AG09319 (cell line): ENCODE results near the gene EIF3K.

Experiments
- DNase-seq: peaks from one replicate; pipeline ENCODE4 v3.0.0-alpha.2; 2010; ENCODE audit warnings: low read depth; ENCODE audit errors: extremely low read depth
- CTCF ChIP-seq: IDR thresholded peaks from 2 replicates; pipeline ENCODE4 v1.5.1; 2011; ENCODE audit warnings: low read depth, mild to moderate bottlenecking, inconsistent platforms, low read length, moderate library complexity

EIF3K gene

DNA sequence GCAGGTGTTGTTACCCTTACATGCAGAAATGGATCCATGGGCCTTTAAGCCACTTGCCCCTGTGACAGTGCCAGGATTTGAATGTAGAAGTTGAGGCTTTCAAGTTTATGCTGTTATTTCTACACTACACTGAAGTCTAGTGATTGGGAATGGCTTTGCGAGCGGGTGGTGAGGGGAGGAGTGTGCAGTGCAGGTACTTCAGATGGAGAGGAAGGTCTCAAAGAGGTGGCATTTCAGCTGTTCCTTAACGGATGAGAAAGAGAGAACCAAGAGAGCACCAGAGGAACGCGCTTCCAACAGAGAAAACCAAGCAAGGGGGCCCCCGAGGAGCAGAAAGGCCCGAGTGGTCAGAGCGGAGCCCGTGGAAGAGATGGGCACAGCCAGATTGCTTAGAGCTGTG is 41.7 kb downstream of the EIF3K start:
- TF ChIP-seq CTCF, result no peak
- DNase-seq, result no peak

GRCh38 chr19:38661136-38661535 is 42.1 kb downstream of the EIF3K start:
- no peak for DNase-seq

DNA sequence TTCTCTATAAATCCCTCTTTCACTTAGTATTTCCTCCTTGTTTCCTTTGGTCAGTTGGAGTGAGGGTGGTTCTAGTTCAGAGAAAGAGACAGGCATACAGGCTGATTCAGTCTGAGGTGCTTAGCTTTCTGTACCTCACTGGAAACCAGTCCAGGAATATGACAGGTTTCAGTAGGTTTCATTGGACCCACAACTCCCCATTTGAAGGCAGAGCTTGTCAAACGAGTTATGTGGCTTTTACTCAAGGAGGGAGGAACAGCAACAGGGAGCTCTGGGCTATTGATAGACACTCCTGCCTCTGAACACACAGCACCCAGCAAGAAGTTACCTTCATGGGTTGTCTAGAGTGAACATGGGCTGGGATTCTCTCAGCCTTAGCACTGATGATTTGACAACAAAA is 43.0 kb downstream of the EIF3K start:
- DNase-seq, result no peak
- TF ChIP-seq CTCF, result no peak

More at GRCh38 chr19:38661136-38661535, 42.1 kb downstream of the EIF3K start:
- no peak for TF ChIP-seq CTCF

DNA sequence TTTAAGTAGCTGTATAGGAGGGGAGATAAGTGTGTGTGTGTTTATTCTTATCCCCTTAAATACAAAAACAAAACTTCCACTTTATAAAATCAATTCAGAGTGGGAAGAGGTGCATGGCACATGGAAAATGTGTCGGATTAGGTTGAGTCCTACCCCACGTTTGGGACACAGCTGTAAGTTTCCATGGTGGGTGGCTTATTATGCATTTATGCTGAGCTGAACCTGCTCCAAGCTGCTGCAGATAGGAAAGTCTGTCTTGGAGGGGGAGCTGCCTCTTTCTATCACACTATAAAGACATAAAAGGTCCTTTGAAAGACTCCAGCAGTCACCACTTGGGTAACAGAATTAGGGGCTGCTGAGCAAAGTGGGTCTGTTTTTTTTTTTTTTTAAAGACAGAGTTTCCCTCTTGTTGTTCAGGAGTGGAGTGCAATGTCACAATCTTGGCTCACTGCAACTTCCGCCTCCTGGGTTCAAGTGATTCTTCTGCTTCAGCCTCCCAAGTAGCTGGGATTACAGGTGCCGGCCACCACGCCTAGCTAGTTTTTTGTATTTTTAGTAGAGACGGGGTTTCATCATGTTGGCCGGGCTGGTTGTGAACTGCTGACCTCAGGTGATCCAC is 43.7 kb downstream of the EIF3K start:
- no peak for TF ChIP-seq CTCF
- no peak for DNase-seq

DNA sequence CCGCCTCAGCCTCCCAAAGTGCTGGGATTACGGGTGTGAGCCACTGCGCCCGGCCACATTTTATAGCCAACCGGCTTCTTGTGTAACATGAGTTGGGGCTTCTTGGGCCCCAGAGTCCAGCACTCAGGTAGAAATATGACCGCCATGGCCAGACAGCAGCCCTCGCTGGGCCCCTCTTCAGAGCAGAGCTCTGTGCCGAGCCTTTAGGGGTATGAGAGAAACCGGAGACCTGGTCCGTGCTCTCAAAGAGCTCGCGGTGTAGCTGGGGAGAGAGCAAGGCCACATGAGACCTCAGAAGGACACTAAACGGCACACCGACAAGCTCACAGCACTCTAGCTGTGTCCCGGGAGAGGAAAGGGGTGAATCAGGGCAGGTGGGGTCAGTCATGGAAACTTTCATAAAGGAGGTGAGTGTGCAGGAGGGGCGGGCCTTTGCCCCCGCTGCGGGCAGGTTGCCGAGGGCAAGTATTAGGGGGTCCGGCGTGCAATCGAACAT is 44.2 kb downstream of the EIF3K start:
- no peak for DNase-seq
- no peak for TF ChIP-seq CTCF

DNA sequence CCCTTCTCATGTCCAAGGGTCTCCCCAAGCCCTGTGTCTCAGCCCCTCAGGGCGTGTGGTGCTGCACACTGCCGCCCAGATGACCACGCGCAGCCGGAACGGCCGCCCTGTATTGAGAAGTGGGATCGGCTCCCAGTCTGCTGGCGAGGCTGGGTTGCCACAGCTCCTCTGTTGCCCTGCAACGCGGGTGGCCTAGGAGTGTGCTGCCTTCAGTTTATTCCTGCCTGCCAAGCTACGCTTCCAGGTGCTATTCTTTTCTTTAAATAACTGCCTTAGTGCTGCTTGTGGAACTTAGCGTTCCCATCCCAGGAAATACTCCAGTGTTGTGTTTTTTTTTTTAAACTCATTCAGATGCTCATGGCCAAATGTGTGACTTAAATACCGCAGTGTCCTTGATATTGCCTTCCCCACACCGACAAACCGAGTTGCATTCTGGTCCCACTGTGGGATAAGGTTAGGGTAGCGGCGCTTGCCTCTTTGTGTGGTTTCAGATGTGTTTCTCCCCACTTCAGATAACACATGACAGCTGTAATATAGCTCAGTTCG is 45.0 kb downstream of the EIF3K start:
- TF ChIP-seq CTCF, result no peak
- no peak for DNase-seq

- DNase-seq, result no peak
- no peak for TF ChIP-seq CTCF
Measured at GRCh38 chr19:38664503-38665211, 45.7 kb downstream of the EIF3K start.
